Measurements from ENCODE around the gene PDE4D.

Gene PDE4D

GRCh38 chr5:59055745-59056448 is 837.6 kb downstream of the PDE4D start:
- Histone ChIP-seq H3K4me3 (no peak overlapping the region), H4K20me1 (no peaks in the 10 kb centered on the region), H3K9ac (no peak overlapping the region), H3K9me3 (replicated peaks in 1 of 11) (no peaks in the 10 kb centered on the region), H3K4me2 (no peak overlapping the region), H3K27me3 (no peaks in the 10 kb centered on the region), H3K36me3 (no peaks in the 10 kb centered on the region), H3K4me1 (no peaks in the 10 kb centered on the region), H3K27ac (no peak overlapping the region)
- TF ChIP-seq Cebpa-rat (IDR thresholded peaks at IDR 0.05) = no peak

- Histone ChIP-seq H3K4me1 (no peaks in the 10 kb centered on the region), H3K4me2 (no peak overlapping the region), H3K9ac (no peak overlapping the region), H4K20me1 (no peaks in the 10 kb centered on the region), H3K27me3 (no peaks in the 10 kb centered on the region), H3K36me3 (no peaks in the 10 kb centered on the region), H3K27ac (no peak overlapping the region), H3K9me3 (replicated peaks in 1 of 11) (no peaks in the 10 kb centered on the region), H3K4me3 (no peak overlapping the region)
- TF ChIP-seq Cebpa-rat (IDR thresholded peaks at IDR 0.05) = no peak
Observed at GRCh38 chr5:59054963-59055528, 838.5 kb downstream of the PDE4D start.

- no peaks in the 10 kb centered on the region for H3K9me3 ChIP-seq (replicated peaks in 1 of 11)
- H3K4me3 ChIP-seq = no peak overlapping the region
- H3K27ac ChIP-seq = no peak overlapping the region
- no peaks in the 10 kb centered on the region for H3K4me1 ChIP-seq
- H3K4me2 ChIP-seq = no peak overlapping the region
- H4K20me1 ChIP-seq = no peaks in the 10 kb centered on the region
- H3K27me3 ChIP-seq = no peaks in the 10 kb centered on the region
- TF ChIP-seq Cebpa-rat (IDR thresholded peaks at IDR 0.05) = no peak
- H3K9ac ChIP-seq = no peak overlapping the region
- H3K36me3 ChIP-seq = no peaks in the 10 kb centered on the region
Observed at GRCh38 chr5:59051951-59052350, 841.6 kb downstream of the PDE4D start.

- no peaks in the 10 kb centered on the region for H3K9me3 ChIP-seq (replicated peaks in 1 of 11)
- no peak overlapping the region for H3K27ac ChIP-seq
- no peak overlapping the region for H3K4me2 ChIP-seq
- H3K4me1 ChIP-seq = no peaks in the 10 kb centered on the region
- H4K20me1 ChIP-seq = no peaks in the 10 kb centered on the region
- no peak overlapping the region for H3K9ac ChIP-seq
- no peaks in the 10 kb centered on the region for H3K27me3 ChIP-seq
- TF ChIP-seq Cebpa-rat (IDR thresholded peaks at IDR 0.05) = no peak
- H3K4me3 ChIP-seq = no peak overlapping the region
- H3K36me3 ChIP-seq = no peaks in the 10 kb centered on the region
Observed at GRCh38 chr5:59049095-59049494, 844.4 kb downstream of the PDE4D start.

- no peak for TF ChIP-seq Cebpa-rat (IDR thresholded peaks at IDR 0.05)
- Histone ChIP-seq H3K4me3 (no peak overlapping the region), H3K9ac (no peak overlapping the region), H4K20me1 (peaks cover 0 to 5% (median 0%) of the 10 kb centered on the region in 11 experiments; a peak in 2 of 22 replicates), H3K27me3 (peaks cover 0 to 35% (median 22%) of the 10 kb centered on the region in 11 experiments; a peak in 18 of 22 replicates), H3K9me3 (replicated peaks in 1 of 11) (no peaks in the 10 kb centered on the region), H3K27ac (no peak overlapping the region), H3K4me1 (peaks cover 24 to 45% (median 37%) of the 10 kb centered on the region in 10 experiments), H3K36me3 (no peaks in the 10 kb centered on the region), H3K4me2 (peak overlapping the region in 10 of 11 experiments; percentile 14 to 95 (median 45); a peak in 17 of 22 replicates)
Observed at GRCh38 chr5:59042201-59043055, 851.1 kb downstream of the PDE4D start.

- peaks cover 35 to 56% (median 48%) of the 10 kb centered on the region in 10 experiments for H3K4me1 ChIP-seq
- no peak overlapping the region for H3K27ac ChIP-seq
- H3K9ac ChIP-seq = no peak overlapping the region
- peak overlapping the region in 6 of 11 experiments; percentile 20 to 95 (median 49); a peak in 9 of 22 replicates for H3K4me2 ChIP-seq
- no peak overlapping the region for H3K4me3 ChIP-seq
- peaks cover 0 to 35% (median 22%) of the 10 kb centered on the region in 11 experiments; a peak in 18 of 22 replicates for H3K27me3 ChIP-seq
- no peak for TF ChIP-seq Cebpa-rat (IDR thresholded peaks at IDR 0.05)
- H3K36me3 ChIP-seq = no peaks in the 10 kb centered on the region
- H4K20me1 ChIP-seq = peaks cover 0 to 5% (median 0%) of the 10 kb centered on the region in 11 experiments; a peak in 2 of 22 replicates
- H3K9me3 ChIP-seq (replicated peaks in 1 of 11) = no peaks in the 10 kb centered on the region
Observed at GRCh38 chr5:59041355-59041754, 852.2 kb downstream of the PDE4D start.

- Histone ChIP-seq H3K4me3 (peak overlapping the region in 1 of 10 experiments; percentile 79; a peak in 1 of 20 replicates), H3K4me1 (peaks cover 37 to 62% (median 54%) of the 10 kb centered on the region in 10 experiments), H3K27ac (peak overlapping the region in 2 of 11 experiments; percentile 86 to 93; a peak in 1 of 22 replicates), H3K9me3 (replicated peaks in 1 of 11) (no peaks in the 10 kb centered on the region), H3K27me3 (peaks cover 0 to 35% (median 22%) of the 10 kb centered on the region in 11 experiments; a peak in 18 of 22 replicates), H4K20me1 (peaks cover 0 to 5% (median 0%) of the 10 kb centered on the region in 11 experiments; a peak in 2 of 22 replicates), H3K4me2 (peak overlapping the region in 10 of 11 experiments; percentile 79 to 98 (median 94); a peak in 20 of 22 replicates), H3K9ac (no peak overlapping the region), H3K36me3 (no peaks in the 10 kb centered on the region)
- TF ChIP-seq Cebpa-rat (IDR thresholded peaks at IDR 0.05) = no peak
Observed at GRCh38 chr5:59040804-59041201, 852.7 kb downstream of the PDE4D start.

GRCh38 chr5:59040024-59040803 is 853.3 kb downstream of the PDE4D start:
- TF ChIP-seq Cebpa-rat (IDR thresholded peaks at IDR 0.05) = no peak; a peak in 1 of 22 replicates
- H3K27me3 ChIP-seq = peaks cover 0 to 35% (median 22%) of the 10 kb centered on the region in 11 experiments; a peak in 18 of 22 replicates
- no peaks in the 10 kb centered on the region for H3K9me3 ChIP-seq (replicated peaks in 1 of 11)
- peak overlapping the region; percentile 79 to 98 (median 93) for H3K4me2 ChIP-seq
- peaks cover 0 to 5% (median 0%) of the 10 kb centered on the region in 11 experiments; a peak in 2 of 22 replicates for H4K20me1 ChIP-seq
- H3K9ac ChIP-seq = peak overlapping the region; percentile 82 to 92 (median 86)
- H3K4me3 ChIP-seq = peak overlapping the region; percentile 79 to 95 (median 84)
- peak overlapping the region; percentile 76 to 93 (median 87) for H3K27ac ChIP-seq
- H3K36me3 ChIP-seq = no peaks in the 10 kb centered on the region
- H3K4me1 ChIP-seq = peaks cover 37 to 67% (median 59%) of the 10 kb centered on the region in 10 experiments

Measured in BLaER1 treated with 17β-estradiol and CSF1 and Interleukin-3, amounts not matched to agents 10 nM and 100 nM (cell line).